Smooth muscle cell (in vitro differentiated cells): ENCODE measurements around the gene NEUROG3. TPM values are rescaled to one million over a fixed set of nuclear protein-coding genes. Genes with fewer than 3 reads are reported as not detected.

ENCODE experiments used
- DNase-seq: peaks from one replicate; lab custom pipeline; 2025; ENCODE audit not compliant: unreplicated experiment; lab: John Stamatoyannopoulos, UW
- H2AFZ ChIP-seq: fragments of 200-600 bp; sonication (generic); 2 replicates; pipeline ENCODE4 v1.6.0; 2016; ENCODE audit warnings: antibody characterized with exemption, low read depth, mild to moderate bottlenecking
- H3F3A ChIP-seq: fragments of 200-600 bp; sonication (generic); 2 replicates; pipeline ENCODE4 v1.6.0; 2017; ENCODE audit warnings: antibody characterized with exemption, low read depth
- H3K27ac ChIP-seq: fragments of 200-600 bp; sonication (generic); 2 replicates; pipeline ENCODE4 v1.5.1; 2016; ENCODE audit warnings: low read depth, mild to moderate bottlenecking
- H3K27me3 ChIP-seq: fragments of 200-600 bp; sonication (generic); 2 replicates; pipeline ENCODE4 v1.6.1; 2016; ENCODE audit warnings: low read depth, mild to moderate bottlenecking
- H3K36me3 ChIP-seq: fragments of 200-600 bp; sonication (generic); 2 replicates; pipeline ENCODE4 v1.5.1; 2016; ENCODE audit warnings: low read depth
- H3K4me1 ChIP-seq: fragments of 200-600 bp; sonication (generic); 2 replicates; pipeline ENCODE4 v1.5.1; 2016; ENCODE audit warnings: low read depth
- H3K4me2 ChIP-seq: fragments of 200-600 bp; sonication (generic); 2 replicates; pipeline ENCODE4 v1.6.0; 2016; ENCODE audit warnings: mild to moderate bottlenecking
- H3K4me3 ChIP-seq: fragments of 200-600 bp; sonication (generic); 2 replicates; pipeline ENCODE4 v1.5.1; 2016; ENCODE audit warnings: mild to moderate bottlenecking
- H3K79me2 ChIP-seq: fragments of 200-600 bp; sonication (generic); 2 replicates; pipeline ENCODE4 v1.6.0; 2016; ENCODE audit warnings: low read depth, mild to moderate bottlenecking
- H3K9ac ChIP-seq: fragments of 200-600 bp; sonication (generic); 2 replicates; pipeline ENCODE4 v1.6.0; 2016; ENCODE audit warnings: low read depth
- H3K9me3 ChIP-seq: fragments of 200-600 bp; sonication (generic); replicated peaks from 2 replicates; pipeline ENCODE4 v1.5.1; 2016; ENCODE audit warnings: low read depth
- H4K20me1 ChIP-seq: fragments of 200-600 bp; sonication (generic); 2 replicates; pipeline ENCODE4 v1.6.0; 2016; ENCODE audit warnings: low read depth
- WGBS: methylation state at CpG from one replicate; pipeline ENCODE4 v1.1.7; 2016; ENCODE audit warnings: low lambda C conversion rate; 5-methylcytosine and 5-hydroxymethylcytosine counted together
- polyA plus RNA-seq: library from polyadenylated mRNA; unstranded; fragments of >200 nt; fragmentation: Nextera tagmentation; extraction: Ambion mirVana; gene quantifications from 2 replicates; pipeline ENCODE4 v1.2.1, GENCODE V29; 2016
- total RNA-seq: library from RNA; depleted of rRNA; stranded (reverse); fragments of >200 nt; gene quantifications from 2 replicates; pipeline ENCODE4 v1.2.3, GENCODE V29; 2014
- TF ChIP-seq, protein P1 (sequence below): fragments of 200-600 bp; sonication (generic); IDR thresholded peaks from 2 replicates; pipeline ENCODE4 v1.5.1; 2017; ENCODE audit warnings: borderline replicate concordance, mild to moderate bottlenecking, antibody characterized with exemption; ENCODE audit not compliant: insufficient read depth, poor library complexity, severe bottlenecking

NEUROG3 gene
- total and polyA plus RNA-seq, 2 experiments from 2014 or later = not detected

DNA sequence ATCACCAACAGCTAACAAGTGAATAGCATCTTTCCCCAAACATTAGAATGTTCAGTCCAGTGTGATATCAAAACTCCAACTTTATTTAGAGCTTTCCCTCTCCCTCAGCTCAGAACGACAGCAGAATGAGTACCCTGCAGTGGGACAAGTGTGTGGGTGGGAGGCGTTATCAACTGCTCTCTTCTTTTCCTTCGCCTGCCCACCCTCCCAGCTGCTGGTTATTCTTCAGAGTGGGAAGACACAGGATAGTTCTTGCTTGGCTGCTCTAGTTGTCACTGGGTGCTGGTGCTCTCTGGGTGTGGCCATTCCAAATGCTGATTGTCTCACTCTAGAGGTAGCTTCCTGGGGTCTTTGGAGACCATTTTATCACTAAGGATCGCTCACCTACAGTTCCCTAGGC is 43.1 kb upstream of the NEUROG3 start:
- 71% methylated on average over 4 of the region's 4 CpGs for WGBS
- H3K4me1 ChIP-seq = no peaks in the 10 kb centered on the region
- no peak for DNase-seq
- no peak overlapping the region for H3K27ac ChIP-seq
- no peak overlapping the region for H2AFZ ChIP-seq
- no peaks in the 10 kb centered on the region for H4K20me1 ChIP-seq
- H3K9me3 ChIP-seq = no peaks in the 10 kb centered on the region
- TF ChIP-seq, protein P1, sequence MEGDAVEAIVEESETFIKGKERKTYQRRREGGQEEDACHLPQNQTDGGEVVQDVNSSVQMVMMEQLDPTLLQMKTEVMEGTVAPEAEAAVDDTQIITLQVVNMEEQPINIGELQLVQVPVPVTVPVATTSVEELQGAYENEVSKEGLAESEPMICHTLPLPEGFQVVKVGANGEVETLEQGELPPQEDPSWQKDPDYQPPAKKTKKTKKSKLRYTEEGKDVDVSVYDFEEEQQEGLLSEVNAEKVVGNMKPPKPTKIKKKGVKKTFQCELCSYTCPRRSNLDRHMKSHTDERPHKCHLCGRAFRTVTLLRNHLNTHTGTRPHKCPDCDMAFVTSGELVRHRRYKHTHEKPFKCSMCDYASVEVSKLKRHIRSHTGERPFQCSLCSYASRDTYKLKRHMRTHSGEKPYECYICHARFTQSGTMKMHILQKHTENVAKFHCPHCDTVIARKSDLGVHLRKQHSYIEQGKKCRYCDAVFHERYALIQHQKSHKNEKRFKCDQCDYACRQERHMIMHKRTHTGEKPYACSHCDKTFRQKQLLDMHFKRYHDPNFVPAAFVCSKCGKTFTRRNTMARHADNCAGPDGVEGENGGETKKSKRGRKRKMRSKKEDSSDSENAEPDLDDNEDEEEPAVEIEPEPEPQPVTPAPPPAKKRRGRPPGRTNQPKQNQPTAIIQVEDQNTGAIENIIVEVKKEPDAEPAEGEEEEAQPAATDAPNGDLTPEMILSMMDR = no peak
- no peaks in the 10 kb centered on the region for H3K79me2 ChIP-seq
- no peak overlapping the region for H3K4me3 ChIP-seq
- peaks cover 26% of the 10 kb centered on the region for H3K27me3 ChIP-seq
- no peaks in the 10 kb centered on the region for H3K36me3 ChIP-seq
- no peak overlapping the region for H3K9ac ChIP-seq
- H3K4me2 ChIP-seq = no peak overlapping the region
- H3F3A ChIP-seq = no peaks in the 10 kb centered on the region

GRCh38 chr10:69614130-69614529 is 40.9 kb upstream of the NEUROG3 start:
- Histone ChIP-seq H3K36me3 (no peaks in the 10 kb centered on the region), H3K9ac (no peak overlapping the region), H4K20me1 (no peaks in the 10 kb centered on the region), H3K4me1 (no peaks in the 10 kb centered on the region), H3F3A (no peaks in the 10 kb centered on the region), H3K4me3 (no peak overlapping the region), H3K4me2 (no peak overlapping the region), H3K79me2 (no peaks in the 10 kb centered on the region), H3K9me3 (no peaks in the 10 kb centered on the region), H3K27ac (no peak overlapping the region), H2AFZ (no peak overlapping the region), H3K27me3 (peaks cover 40% of the 10 kb centered on the region)
- WGBS = 63% methylated on average over 1 of the region's 1 CpG
- no peak for DNase-seq
- TF ChIP-seq, protein P1 = no peak

DNA sequence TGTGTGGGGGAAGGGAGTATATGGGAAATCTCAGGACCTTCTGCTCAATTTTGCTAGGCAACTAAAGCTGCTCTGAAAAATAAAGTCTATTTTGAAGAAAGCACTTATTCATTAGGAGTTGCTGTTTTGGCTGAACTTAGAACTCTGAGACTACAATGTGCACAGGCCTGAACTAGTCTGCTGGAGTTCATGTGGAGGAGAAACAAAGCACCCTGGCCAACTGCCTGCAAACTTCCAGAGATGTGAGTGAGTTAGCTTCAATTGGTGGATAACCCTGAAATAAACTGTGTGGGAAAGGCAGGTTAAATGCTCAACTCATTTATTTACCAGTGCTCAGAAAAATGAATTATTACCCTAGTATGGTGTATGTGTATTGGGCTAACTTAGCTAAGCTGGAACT is 39.5 kb upstream of the NEUROG3 start:
- Histone ChIP-seq H4K20me1 (no peaks in the 10 kb centered on the region), H3K9ac (no peak overlapping the region), H3F3A (no peaks in the 10 kb centered on the region), H3K4me2 (no peak overlapping the region), H3K4me3 (no peak overlapping the region), H3K27me3 (peaks cover 38% of the 10 kb centered on the region), H3K27ac (no peak overlapping the region), H3K79me2 (no peaks in the 10 kb centered on the region), H3K9me3 (no peaks in the 10 kb centered on the region), H3K4me1 (no peaks in the 10 kb centered on the region), H3K36me3 (no peaks in the 10 kb centered on the region), H2AFZ (no peak overlapping the region)
- no peak for DNase-seq
- TF ChIP-seq, protein P1 = no peak

DNA sequence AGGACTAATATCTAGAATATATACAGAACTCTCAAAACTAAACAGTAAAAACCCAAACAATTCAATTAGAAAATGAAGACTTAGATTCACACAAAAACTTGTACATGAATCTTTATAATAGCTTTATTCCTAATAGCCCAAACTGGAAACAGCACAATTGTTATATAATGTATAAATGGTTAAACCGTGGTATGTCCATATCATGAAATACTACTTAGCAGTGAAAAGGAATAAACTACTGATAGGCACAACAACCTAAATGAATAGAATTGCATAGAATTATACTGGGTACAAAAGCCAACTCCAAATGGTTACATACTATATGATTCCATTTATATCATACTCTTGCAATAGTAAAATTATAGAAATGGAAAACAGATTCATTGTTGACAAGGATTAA is 35.9 kb upstream of the NEUROG3 start:
- Histone ChIP-seq H3K79me2 (no peaks in the 10 kb centered on the region), H3F3A (no peaks in the 10 kb centered on the region), H2AFZ (no peak overlapping the region), H3K4me2 (no peak overlapping the region), H3K9ac (no peak overlapping the region), H3K27me3 (peaks cover 33% of the 10 kb centered on the region), H3K4me3 (no peak overlapping the region), H3K4me1 (no peaks in the 10 kb centered on the region), H3K27ac (no peak overlapping the region), H3K9me3 (no peaks in the 10 kb centered on the region), H3K36me3 (no peaks in the 10 kb centered on the region), H4K20me1 (no peaks in the 10 kb centered on the region)
- no peak for DNase-seq
- TF ChIP-seq, protein P1 = no peak
- 90% methylated on average over 1 of the region's 1 CpG for WGBS
